AG09309 (cell line): ENCODE data around the gene HEY2.

Source experiments
- DNase-seq: peaks from one replicate; pipeline ENCODE4 v3.0.0-alpha.2; 2010; ENCODE audit warnings: low read depth
- H3K4me3 ChIP-seq: 2 replicates; pipeline ENCODE4 v1.5.1; 2011; ENCODE audit warnings: mild to moderate bottlenecking, low read depth, low read length, moderate library complexity; ENCODE audit not compliant: control insufficient read depth
- TF ChIP-seq, protein P1 (sequence below): IDR thresholded peaks from 2 replicates; pipeline ENCODE4 v1.5.1; 2011; ENCODE audit warnings: mild to moderate bottlenecking, low read depth, low read length, inconsistent platforms; ENCODE audit not compliant: insufficient read depth, control insufficient read depth; ENCODE audit errors: missing control alignments

Gene HEY2

GRCh38 chr6:125742464-125743120 lies 6.8 kb upstream of the HEY2 start:
- TF ChIP-seq, protein P1, sequence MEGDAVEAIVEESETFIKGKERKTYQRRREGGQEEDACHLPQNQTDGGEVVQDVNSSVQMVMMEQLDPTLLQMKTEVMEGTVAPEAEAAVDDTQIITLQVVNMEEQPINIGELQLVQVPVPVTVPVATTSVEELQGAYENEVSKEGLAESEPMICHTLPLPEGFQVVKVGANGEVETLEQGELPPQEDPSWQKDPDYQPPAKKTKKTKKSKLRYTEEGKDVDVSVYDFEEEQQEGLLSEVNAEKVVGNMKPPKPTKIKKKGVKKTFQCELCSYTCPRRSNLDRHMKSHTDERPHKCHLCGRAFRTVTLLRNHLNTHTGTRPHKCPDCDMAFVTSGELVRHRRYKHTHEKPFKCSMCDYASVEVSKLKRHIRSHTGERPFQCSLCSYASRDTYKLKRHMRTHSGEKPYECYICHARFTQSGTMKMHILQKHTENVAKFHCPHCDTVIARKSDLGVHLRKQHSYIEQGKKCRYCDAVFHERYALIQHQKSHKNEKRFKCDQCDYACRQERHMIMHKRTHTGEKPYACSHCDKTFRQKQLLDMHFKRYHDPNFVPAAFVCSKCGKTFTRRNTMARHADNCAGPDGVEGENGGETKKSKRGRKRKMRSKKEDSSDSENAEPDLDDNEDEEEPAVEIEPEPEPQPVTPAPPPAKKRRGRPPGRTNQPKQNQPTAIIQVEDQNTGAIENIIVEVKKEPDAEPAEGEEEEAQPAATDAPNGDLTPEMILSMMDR, result no peak
- no peak overlapping the region for H3K4me3 ChIP-seq
- DNase-seq, result no peak

DNA sequence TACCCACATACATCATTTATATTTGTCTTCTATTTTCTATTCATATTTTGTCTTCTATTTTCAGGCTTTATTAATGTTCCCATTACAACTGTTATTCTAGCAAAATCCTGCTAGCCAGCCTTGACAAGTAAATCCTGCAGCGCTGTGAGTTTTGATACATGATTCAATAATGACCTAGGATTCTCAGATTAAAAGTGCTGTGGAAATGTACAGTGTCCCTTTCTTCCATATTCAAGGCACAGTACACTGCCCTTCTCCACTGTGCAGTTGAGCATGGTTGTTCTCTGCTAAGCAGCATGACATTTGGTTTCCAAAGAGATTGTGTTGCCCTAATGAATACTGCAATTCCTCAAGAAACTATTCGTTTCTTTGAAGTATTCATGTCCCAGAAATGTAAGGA lies 5.8 kb upstream of the HEY2 start:
- no peak overlapping the region for H3K4me3 ChIP-seq

GRCh38 chr6:125745281-125746018 lies 4.0 kb upstream of the HEY2 start:
- no peak overlapping the region for H3K4me3 ChIP-seq
- TF ChIP-seq, protein P1, result no peak
- no peak for DNase-seq

More for the DNA sequence above, 5.8 kb upstream of the HEY2 start:
- TF ChIP-seq, protein P1, result no peak
- no peak for DNase-seq

DNA sequence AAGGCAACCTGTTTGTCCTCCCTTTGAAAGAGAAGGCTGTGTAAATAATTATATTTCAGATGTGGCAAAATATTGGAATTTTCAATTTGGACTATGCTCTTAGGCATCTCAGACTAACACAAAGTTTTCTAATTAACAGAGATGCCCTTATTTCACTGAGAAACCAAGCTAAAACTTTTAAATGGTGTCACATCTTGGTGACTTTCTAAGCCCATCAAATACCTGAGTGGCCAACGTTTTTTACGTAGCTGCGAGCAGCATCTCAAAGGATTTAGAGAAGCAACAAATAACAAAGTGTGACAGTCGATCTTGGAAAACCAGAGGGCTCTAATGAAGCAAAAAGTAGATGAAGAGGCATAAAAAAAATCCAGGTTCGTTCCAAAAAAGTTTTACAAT lies 3.4 kb upstream of the HEY2 start:
- no peak overlapping the region for H3K4me3 ChIP-seq
- DNase-seq, result no peak
- TF ChIP-seq, protein P1, result no peak

DNA sequence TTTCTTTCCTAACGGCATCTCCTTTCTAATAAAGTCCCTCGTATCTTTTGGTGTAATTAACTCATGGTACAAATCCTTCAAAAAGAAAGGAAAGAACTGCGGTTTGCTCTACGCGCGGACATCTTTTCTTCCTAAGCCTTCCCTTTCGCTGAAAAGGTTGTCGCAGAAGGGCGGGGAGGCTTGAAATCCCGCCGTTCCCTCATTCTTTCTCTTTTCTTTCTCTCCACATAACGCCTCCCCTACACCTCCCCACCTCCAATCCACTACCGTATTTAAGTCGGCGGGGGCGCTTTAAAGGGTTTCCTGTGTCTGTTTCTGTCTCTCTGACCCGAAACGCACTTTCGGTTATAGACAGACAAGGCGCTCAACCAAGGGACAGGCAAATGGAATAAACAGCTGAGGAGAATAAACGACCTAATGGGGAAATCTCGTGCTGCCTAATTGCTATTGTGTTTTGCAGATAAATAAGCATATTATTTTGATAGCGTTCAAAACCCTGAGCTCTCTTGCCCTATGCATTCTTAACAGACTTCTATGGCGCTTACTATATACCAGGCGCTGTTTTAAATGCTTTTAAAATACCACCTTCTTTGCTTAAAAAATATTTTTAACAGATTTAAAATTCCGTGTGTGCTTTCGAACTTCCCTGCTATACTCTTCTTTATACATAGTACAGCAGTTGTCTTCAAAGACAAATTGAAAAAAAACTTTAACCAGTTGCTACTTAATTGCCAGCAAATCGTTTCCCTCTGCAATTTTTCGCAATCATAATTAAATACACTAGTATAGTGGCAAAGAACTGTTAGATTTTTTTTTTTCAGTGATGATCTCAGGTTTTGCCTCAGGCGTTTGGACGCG lies 2.5 kb upstream of the HEY2 start:
- H3K4me3 ChIP-seq, result peak overlapping the region; percentile 41
- DNase-seq, result no peak
- TF ChIP-seq, protein P1, result no peak

GRCh38 chr6:125747589-125748405 lies 1.6 kb upstream of the HEY2 start:
- DNase-seq, result no peak
- peak overlapping the region; percentile 29 for H3K4me3 ChIP-seq
- TF ChIP-seq, protein P1, result no peak
